HepG2 (cell line): ENCODE measurements around the gene SLC9A9. TPM values are rescaled to one million over a fixed set of nuclear protein-coding genes. Genes with fewer than 3 reads are reported as not detected.

Experiments
- ATAC-seq: fragments of 200-7000 bp; cut with Tn5 transposase; 3 replicates; pipeline ENCODE4 v1.9.1; 2020; ENCODE audit warnings: mild to moderate bottlenecking, moderate library complexity
- BruUV-seq: library from RNA; stranded (reverse); fragments of 400-500 nt; replicated peaks from 2 replicates; lab custom pipeline; 2021; lab: Mats Ljungman, UMichigan
- CTCF ChIA-PET: fragments of 300-600 bp; formaldehyde crosslinking; extraction: SDS; loops from one replicate; lab custom pipeline; 2021; ENCODE audit warnings: low total read pairs, inconsistent platforms, low intra/inter-chr PET ratio; lab: Yijun Ruan, JAX
- POLR2A ChIA-PET: fragments of 350-600 bp; sonication (Branson Sonifier 250); formaldehyde crosslinking; loops from one replicate; lab custom pipeline; 2020; ENCODE audit warnings: antibody characterized with exemption, inconsistent platforms; lab: Yijun Ruan, JAX
- DNase-seq: peaks from one replicate; pipeline ENCODE4 v3.0.0-alpha.2; 2015; ENCODE audit warnings: low spot score
- FAIRE-seq: peaks from 3 replicates; lab custom pipeline; 2011; peaks lifted over from hg19 to GRCh38; lab: Jason Lieb, UNC
- H2AFZ ChIP-seq: one replicate; pipeline ENCODE4 v1.6.1; 2011; ENCODE audit warnings: low read length, inconsistent platforms
- H3K27ac ChIP-seq: fragments of 300-600 bp; 3 replicates; pipeline ENCODE4 v1.8.0; 2011; ENCODE audit warnings: mixed run types, mild to moderate bottlenecking, mixed read lengths, low read length, inconsistent platforms; ENCODE audit not compliant: insufficient read depth; ENCODE audit errors: extremely low read length
- H3K27me3 ChIP-seq, 2 experiments: fragments of 200-600 bp in 1 of 2; 2 replicates in 1 of 2; 3 replicates in 1 of 2; pipeline versions ENCODE4 v1.6.0 to v1.8.0; 2011; ENCODE audit warnings: low read length in 2 of 2, mild to moderate bottlenecking in 2 of 2, moderate library complexity in 2 of 2, inconsistent platforms in 1 of 2; ENCODE audit not compliant: insufficient read depth in 2 of 2, control insufficient read depth in 1 of 2
- H3K36me3 ChIP-seq, 2 experiments: fragments of 200-600 bp in 1 of 2; replicated peaks in 1 of 2; 2 replicates in 1 of 2; 3 replicates in 1 of 2; pipeline versions ENCODE4 v1.5.1 to v1.8.0; 2011; ENCODE audit warnings: low read length in 2 of 2, inconsistent platforms in 1 of 2; ENCODE audit not compliant: insufficient read depth in 2 of 2, control insufficient read depth in 1 of 2
- H3K4me1 ChIP-seq: 2 replicates; pipeline ENCODE4 v1.5.1; 2012; ENCODE audit warnings: low read length, inconsistent platforms; ENCODE audit not compliant: insufficient read depth
- H3K4me2 ChIP-seq: 2 replicates; pipeline ENCODE4 v1.6.0; 2011; ENCODE audit warnings: low read depth, low read length, inconsistent platforms
- H3K4me3 ChIP-seq, 3 experiments: fragments of 200-600 bp in 1 of 3; sonication (generic), shearing (Covaris generic) in 1 of 3; replicated peaks in 1 of 3; 2 replicates each; pipeline ENCODE4 v1.5.1; 2011 to 2016; ENCODE audit warnings: low read length in 3 of 3, inconsistent platforms in 2 of 3, low read depth in 2 of 3, mild to moderate bottlenecking in 2 of 3, control low read depth in 1 of 3, mixed read lengths in 1 of 3; ENCODE audit not compliant: insufficient read depth in 1 of 3
- H3K79me2 ChIP-seq: one replicate; pipeline ENCODE4 v1.6.1; 2011; ENCODE audit warnings: low read length, inconsistent platforms; ENCODE audit not compliant: insufficient read depth
- H3K9ac ChIP-seq: 2 replicates; pipeline ENCODE4 v1.6.0; 2011; ENCODE audit warnings: mild to moderate bottlenecking, low read depth, low read length, inconsistent platforms; ENCODE audit not compliant: insufficient read depth
- H3K9me3 ChIP-seq: 2 replicates; pipeline ENCODE4 v1.5.1; 2012; ENCODE audit warnings: mild to moderate bottlenecking, low read length
- H4K20me1 ChIP-seq: 2 replicates; pipeline ENCODE4 v1.6.0; 2011; ENCODE audit warnings: inconsistent platforms, mild to moderate bottlenecking, low read length, moderate library complexity; ENCODE audit not compliant: insufficient read depth
- ATF4 ChIP-seq, 2 experiments: fragments of 450-650 bp in 1 of 2; sonication (generic) in 1 of 2; formaldehyde crosslinking; IDR thresholded peaks; 2 replicates each; pipeline versions ENCODE4 v1.5.0 to v1.8.0; 2020 to 2022; ENCODE audit warnings: mild to moderate bottlenecking in 1 of 2, missing genetic modification reagents in 1 of 2
- CHD4 ChIP-seq: fragments of 200-600 bp; sonication (generic); IDR thresholded peaks from 2 replicates; pipeline ENCODE4 v1.7.0; 2017; ENCODE audit warnings: mild to moderate bottlenecking, low read length, borderline replicate concordance
- FOXC1 ChIP-seq: sonication (generic); formaldehyde crosslinking; IDR thresholded peaks from 2 replicates; pipeline ENCODE4 v1.8.0; 2022; ENCODE audit warnings: mild to moderate bottlenecking, missing genetic modification reagents, borderline replicate concordance
- MLXIP ChIP-seq: sonication (generic); formaldehyde crosslinking; IDR thresholded peaks from 2 replicates; pipeline ENCODE4 v1.9.0; 2021; ENCODE audit warnings: missing genetic modification reagents, borderline replicate concordance
- NKX3-1 ChIP-seq: sonication (generic); formaldehyde crosslinking; IDR thresholded peaks from 2 replicates; pipeline ENCODE4 v1.5.0; 2020; ENCODE audit warnings: missing genetic modification reagents
- RNF2 ChIP-seq: fragments of 450-650 bp; conservative IDR thresholded peaks from 2 replicates; pipeline ENCODE4 v1.6.1; 2016; ENCODE audit warnings: low read depth
- SRSF1 ChIP-seq: fragments of 200-400 bp; formaldehyde crosslinking; optimal IDR thresholded peaks from 2 replicates; pipeline ENCODE3; 2017; ENCODE audit warnings: mild to moderate bottlenecking, low read depth, low read length, moderate library complexity
- ZNF280D ChIP-seq: sonication (generic); formaldehyde crosslinking; IDR thresholded peaks from 2 replicates; pipeline ENCODE4 v1.5.1; 2020; ENCODE audit warnings: mild to moderate bottlenecking, missing genetic modification reagents
- ZNF33A ChIP-seq: sonication (generic); formaldehyde crosslinking; IDR thresholded peaks from 2 replicates; pipeline ENCODE4 v1.5.1; 2020; ENCODE audit warnings: missing genetic modification reagents, mild to moderate bottlenecking, moderate library complexity, borderline replicate concordance
- ZNF496 ChIP-seq: sonication (generic); formaldehyde crosslinking; IDR thresholded peaks from 2 replicates; pipeline ENCODE4 v1.8.1; 2023; ENCODE audit warnings: mild to moderate bottlenecking, moderate library complexity, missing genetic modification reagents; ENCODE audit not compliant: insufficient replicate concordance
- ZNF547 ChIP-seq: sonication (generic); formaldehyde crosslinking; IDR thresholded peaks from 2 replicates; pipeline ENCODE4 v1.5.1; 2020; ENCODE audit warnings: mild to moderate bottlenecking, missing genetic modification reagents
- ZNF615 ChIP-seq: sonication (generic); formaldehyde crosslinking; IDR thresholded peaks from 2 replicates; pipeline ENCODE4 v1.5.0; 2020; ENCODE audit warnings: mild to moderate bottlenecking, missing genetic modification reagents, borderline replicate concordance
- ZSCAN31 ChIP-seq: sonication (generic); formaldehyde crosslinking; IDR thresholded peaks from 2 replicates; pipeline ENCODE4 v1.5.0; 2020; ENCODE audit warnings: low read depth, mild to moderate bottlenecking, missing genetic modification reagents
- WGBS: methylation state at CpG from one replicate; pipeline ENCODE4 v1.1.6; 2017; ENCODE audit warnings: low lambda C conversion rate; 5-methylcytosine and 5-hydroxymethylcytosine counted together
- in situ Hi-C: cut with HindIII; loops from 2 replicates; pipeline ENCODE4 v1.10.0; 2017; ENCODE audit warnings: low pct_unique_long_range_greater_than_20kb; ENCODE audit not compliant: extremely low pct_ligation_motif_present
- intact Hi-C: fragments of 100-400 bp; cut with micrococcal nuclease; formaldehyde crosslinking; loops from one replicate; pipeline ENCODE4 v1.10.0; 2022; ENCODE audit not compliant: unreplicated experiment
- polyA plus RNA-seq, 8 experiments: library from polyadenylated mRNA; depleted of rRNA in 3 of 8; stranded (reverse) in 7 of 8; unstranded in 1 of 8; fragments of >200 nt; fragmentation: Illumina TruSeq in 4 of 8; extraction: Trizol in 4 of 8; gene quantifications; 2 replicates each; pipeline versions ENCODE4 v1.2.1 to v1.2.3, GENCODE V29; 2011 to 2016; ENCODE audit warnings: low read depth in 4 of 8, missing spikeins in 1 of 8, mixed read lengths in 1 of 8; ENCODE audit not compliant: insufficient read depth in 1 of 8
- total RNA-seq, 5 experiments: library from RNA; depleted of rRNA; stranded (reverse); fragments of >200 nt; fragmentation: Illumina TruSeq; extraction: Trizol; gene quantifications; 2 replicates each; pipeline ENCODE4 v1.2.3, GENCODE V29; 2016; ENCODE audit warnings: low read depth in 1 of 5

SLC9A9 gene
- total and polyA plus RNA-seq, 2 of the 13 experiments (the other 11 are each of a cell fraction or from before 2014, with no cell fraction given), result not detected

DNA sequence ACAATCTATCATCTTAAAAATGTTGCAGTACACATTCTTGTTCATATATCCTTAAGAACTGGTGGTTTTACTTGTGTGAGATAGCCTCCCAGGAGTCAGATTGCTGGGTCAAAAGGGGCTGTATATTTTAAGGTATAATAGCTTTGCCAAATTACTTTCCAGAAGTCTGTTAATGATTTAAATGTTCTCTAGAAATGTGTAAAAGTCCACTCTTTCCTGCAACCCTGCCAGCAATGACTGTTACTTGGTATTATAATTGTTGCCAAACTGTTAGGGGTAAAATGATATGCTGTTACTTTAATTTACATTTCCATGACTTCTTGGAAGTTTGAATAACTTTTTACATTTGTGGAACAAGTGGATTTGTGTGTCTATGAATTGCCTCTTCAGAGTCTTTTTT lies 170.8 kb downstream of the SLC9A9 start:
- intact Hi-C loops (no loop called here), in situ Hi-C loops (no loop called here)
- Histone ChIP-seq H3K36me3 (no peaks in the 10 kb centered on the region), H3K4me2 (no peak overlapping the region), H3K4me1 (no peaks in the 10 kb centered on the region), H3K9me3 (no peaks in the 10 kb centered on the region), H2AFZ (no peak overlapping the region), H3K4me3 (no peak overlapping the region), H3K27ac (no peak overlapping the region), H4K20me1 (no peaks in the 10 kb centered on the region), H3K79me2 (no peaks in the 10 kb centered on the region), H3K27me3 (no peaks in the 10 kb centered on the region), H3K9ac (no peak overlapping the region)
- BruUV-seq, result no TSS peak
- ChIA-PET CTCF (no interaction called here), POLR2A (no interaction called here)
- DNase-seq, result no peak
- FAIRE-seq, result no peak
- ATAC-seq, result no peak
- TF ChIP-seq ZNF547 (CRISPR knock-in tag), result no peak
- no peak for TF ChIP-seq ZNF33A
- TF ChIP-seq NKX3-1, result no peak
- no peak for TF ChIP-seq RNF2

GRCh38 chr3:143676747-143677146 lies 171.5 kb downstream of the SLC9A9 start:
- in situ Hi-C loops (no loop called here), intact Hi-C loops (no loop called here)
- BruUV-seq, result no TSS peak
- H4K20me1 ChIP-seq, result no peaks in the 10 kb centered on the region
- H3K79me2 ChIP-seq, result no peaks in the 10 kb centered on the region
- ChIA-PET CTCF (no interaction called here), POLR2A (no interaction called here)
- DNase-seq, result no peak
- no peaks in the 10 kb centered on the region for H3K36me3 ChIP-seq
- ATAC-seq, result no peak
- H3K4me1 ChIP-seq, result no peaks in the 10 kb centered on the region
- no peaks in the 10 kb centered on the region for H3K9me3 ChIP-seq
- no peak overlapping the region for H2AFZ ChIP-seq
- H3K4me2 ChIP-seq, result no peak overlapping the region
- H3K4me3 ChIP-seq, result no peak overlapping the region
- no peaks in the 10 kb centered on the region for H3K27me3 ChIP-seq
- no peak overlapping the region for H3K9ac ChIP-seq
- 2% methylated on average over 3 of the region's 3 CpGs for WGBS
- no peak for FAIRE-seq
- no peak overlapping the region for H3K27ac ChIP-seq
- no peak for TF ChIP-seq ZNF615
- no peak for TF ChIP-seq FOXC1 (CRISPR knock-in tag)
- no peak for TF ChIP-seq ZSCAN31 (CRISPR knock-in tag)
- no peak for TF ChIP-seq ZNF496 (CRISPR knock-in tag)
- TF ChIP-seq ZNF280D, result no peak
- TF ChIP-seq ATF4 (CRISPR knock-in tag; IDR thresholded peaks at IDR 0.05), result no peak
- TF ChIP-seq SRSF1, result no peak
- TF ChIP-seq CHD4, result no peak
- TF ChIP-seq MLXIP (CRISPR knock-in tag), result no peak
